Activated CD4-positive, alpha-beta T cell treated with anti-CD3 and anti-CD28 coated beads for 36 hours (primary cell): ENCODE data around the gene PPP1R11. TPM values are rescaled to one million over a fixed set of nuclear protein-coding genes. Genes with fewer than 3 reads are reported as not detected.

Experiments
- ATAC-seq: fragments of 200-7000 bp; cut with Tn5 transposase; one replicate; pipeline ENCODE4 v1.10.0; 2021; ENCODE audit warnings: mild to moderate bottlenecking, moderate library complexity
- CTCF ChIA-PET: fragments of 350-600 bp; sonication (Branson Sonifier 250); formaldehyde crosslinking; loops from one replicate; lab custom pipeline; 2021; ENCODE audit warnings: antibody characterized with exemption; lab: Charles Lee
- POLR2A ChIA-PET: fragments of 350-600 bp; sonication (Branson Sonifier 250); formaldehyde crosslinking; loops from one replicate; lab custom pipeline; 2021; ENCODE audit warnings: antibody characterized with exemption, inconsistent platforms; lab: Charles Lee
- DNase-seq: peaks from one replicate; pipeline ENCODE4 v3.0.0-alpha.2; 2020
- H3K27ac Mint-ChIP-seq: one replicate; pipeline ENCODE4 v1.8.0; 2021; ENCODE audit warnings: mixed read lengths
- H3K27me3 Mint-ChIP-seq: one replicate; pipeline ENCODE4 v1.8.0; 2021; ENCODE audit warnings: mixed read lengths
- H3K36me3 Mint-ChIP-seq: one replicate; pipeline ENCODE4 v1.8.0; 2021; ENCODE audit warnings: low read depth, mixed read lengths
- H3K4me1 Mint-ChIP-seq: one replicate; pipeline ENCODE4 v1.8.0; 2021; ENCODE audit warnings: mixed read lengths
- H3K4me3 Mint-ChIP-seq: one replicate; pipeline ENCODE4 v1.8.0; 2021; ENCODE audit warnings: mild to moderate bottlenecking, moderate library complexity, mixed read lengths
- H3K9me3 Mint-ChIP-seq: one replicate; pipeline ENCODE4 v1.8.0; 2021; ENCODE audit warnings: low read depth, mixed read lengths
- intact Hi-C, 2 experiments: fragments of 100-400 bp; cut with DNase I in 1 of 2; cut with micrococcal nuclease in 1 of 2; formaldehyde crosslinking; loops; one replicate each; pipeline versions ENCODE4 v1.14.2 to v1.15.1; 2022 to 2024; cut with DNase I, micrococcal nuclease
- total RNA-seq, 2 experiments: library from RNA; stranded (reverse); gene quantifications; one replicate each; pipeline ENCODE4 v1.2.3, GENCODE V29; 2021

Gene PPP1R11
- total RNA-seq, 2 experiments from 2014 or later: 47.8 to 59.9 TPM

DNA sequence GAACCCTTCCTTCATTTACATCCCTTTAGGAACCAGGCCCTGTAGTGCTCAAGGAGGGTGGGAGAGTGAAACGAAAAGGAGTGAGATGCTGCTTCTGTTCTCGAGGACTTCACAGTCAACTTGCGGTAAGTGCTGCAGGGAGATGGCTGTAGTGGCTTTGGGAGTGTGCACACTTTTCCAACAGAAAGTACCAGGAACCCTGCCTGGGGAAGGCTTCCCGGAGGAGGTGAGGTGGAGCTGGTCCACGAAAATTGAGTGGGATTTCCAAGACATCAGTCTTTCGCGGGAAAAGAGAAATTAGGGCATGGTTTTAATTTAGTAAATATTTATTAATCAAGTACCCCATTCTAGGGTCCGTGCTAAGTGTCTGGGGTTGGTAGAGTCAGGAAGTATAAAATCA lies 33.2 kb downstream of the PPP1R11 start:
- intact Hi-C loops: loop anchor here (5.0 kb wide), 2 partner anchors 38 to 227 kb away; partner anchors contain the start of genes POLR1H (in 1 of the 2) and TRIM39 (in 1 of the 2)

DNA sequence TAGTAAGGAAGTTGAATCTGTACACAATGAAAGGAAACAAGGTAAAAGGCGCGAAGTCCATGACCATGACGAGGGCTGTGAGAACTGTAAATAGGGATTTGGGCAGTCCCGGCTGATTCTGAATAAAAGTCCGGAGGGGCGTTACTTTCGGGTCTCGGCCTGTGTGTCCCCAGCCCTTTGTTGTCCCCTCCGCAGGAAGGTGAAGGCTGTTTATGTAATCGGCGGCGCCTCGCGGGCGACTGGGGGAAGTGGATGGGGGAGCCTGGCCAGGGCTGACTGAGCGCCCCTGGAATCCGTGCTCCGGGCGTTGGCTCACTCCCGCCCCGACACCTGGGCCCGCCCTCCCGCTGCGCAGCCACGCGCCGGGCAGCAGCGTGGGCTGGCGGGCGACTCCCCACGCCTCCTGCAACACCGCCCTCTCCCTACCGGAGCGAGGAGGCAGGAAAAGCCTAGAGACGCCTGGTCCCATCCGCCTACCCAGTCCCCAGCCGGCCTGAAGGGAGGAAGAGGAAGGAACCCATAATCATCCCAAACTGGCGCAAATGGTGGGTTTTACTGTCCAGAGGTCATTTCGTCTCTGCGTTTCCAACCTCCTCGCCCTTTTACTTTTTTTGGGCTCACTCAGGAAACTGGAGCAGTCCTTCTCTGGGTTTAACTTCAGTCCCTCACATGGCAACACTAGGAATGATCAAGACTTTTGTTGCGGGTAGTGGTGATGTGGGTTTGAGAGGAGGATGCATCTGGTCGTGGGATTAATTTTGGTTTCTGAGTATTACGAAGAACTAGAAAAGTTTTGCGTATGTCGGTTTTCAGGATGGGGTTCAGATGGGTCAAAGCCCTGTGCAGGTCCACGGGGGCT lies 33.8 kb downstream of the PPP1R11 start:
- no peak for ATAC-seq
- Mint-ChIP-seq H3K27ac (no peak overlapping the region), H3K27me3 (peaks cover 46% of the 10 kb centered on the region), H3K36me3 (no peaks in the 10 kb centered on the region), H3K9me3 (no peaks in the 10 kb centered on the region), H3K4me1 (peaks cover 45% of the 10 kb centered on the region), H3K4me3 (peak overlapping the region; percentile 61)
- POLR2A ChIA-PET: no interaction called here
- peak; percentile 36 for DNase-seq
- intact Hi-C loops: loop anchor here (5.0 kb wide), 2 partner anchors 39 to 226 kb away; partner anchors contain the start of genes POLR1H (in 1 of the 2) and TRIM39 (in 1 of the 2)
- CTCF ChIA-PET: interaction anchor here (0.7 to 9.5 kb wide), 12 partner anchors 24 to 447 kb away, joined by 3 to 244 read pairs (median 5); partner anchors contain the start of gene POLR1H

More for the DNA sequence above, 33.2 kb downstream of the PPP1R11 start:
- Mint-ChIP-seq H3K4me1 (peaks cover 45% of the 10 kb centered on the region), H3K9me3 (no peaks in the 10 kb centered on the region), H3K27ac (no peak overlapping the region), H3K27me3 (peaks cover 50% of the 10 kb centered on the region), H3K36me3 (no peaks in the 10 kb centered on the region), H3K4me3 (peak overlapping the region; percentile 44)
- no peak for ATAC-seq
- ChIA-PET CTCF (interaction anchor here (0.7 to 1.6 kb wide), 2 partner anchors 31 to 71 kb away, joined by 3 to 5 read pairs; no protein-coding TSS in a partner anchor), POLR2A (no interaction called here)
- no peak for DNase-seq

DNA sequence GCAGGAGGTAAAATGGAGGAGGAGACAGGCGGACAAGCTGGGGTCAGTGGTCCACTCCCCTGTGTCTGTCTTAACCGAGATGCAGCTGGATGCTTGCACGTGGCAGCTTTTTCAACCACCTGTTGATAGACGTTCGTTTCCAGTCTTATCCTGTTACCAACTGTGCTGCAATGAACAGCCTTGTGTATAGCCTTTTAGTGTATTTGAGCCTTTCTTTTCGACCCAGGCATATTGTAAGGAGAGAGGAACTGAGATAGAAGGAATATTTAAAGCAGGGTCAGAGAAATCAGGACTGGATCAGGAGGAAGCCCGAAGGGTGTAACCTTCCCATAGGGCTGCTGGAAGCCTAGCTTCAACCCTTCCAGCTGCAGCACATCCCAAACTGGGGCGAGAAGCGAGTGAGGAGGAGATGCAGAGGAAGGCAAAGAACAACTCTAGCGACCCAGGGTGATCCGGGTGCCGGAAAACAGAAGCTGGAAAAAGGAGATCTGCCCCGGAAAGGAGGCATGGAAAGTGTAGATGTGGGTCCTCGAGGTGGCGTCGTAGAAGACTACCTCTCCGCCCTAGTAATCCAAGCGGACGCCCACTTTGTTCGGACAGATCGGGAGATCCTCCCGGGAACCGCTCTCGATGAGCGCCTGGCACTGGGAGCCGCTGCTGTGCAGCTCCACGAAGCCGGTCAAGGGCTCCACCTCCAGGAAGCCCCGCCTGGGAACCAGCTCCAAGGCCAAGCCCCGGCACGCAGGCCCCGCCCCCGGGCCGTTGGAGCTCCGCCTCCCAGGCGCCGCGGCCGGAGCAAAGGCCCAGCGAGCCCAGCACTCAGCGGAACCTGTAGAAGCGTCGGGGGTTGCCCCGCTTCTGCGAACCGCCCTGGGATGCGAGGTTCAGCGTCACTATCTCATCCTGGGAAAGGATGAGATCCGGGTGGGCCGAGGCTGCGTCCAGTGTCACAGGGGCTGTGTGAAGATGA lies 34.7 kb downstream of the PPP1R11 start:
- peaks cover 45% of the 10 kb centered on the region for H3K4me1 Mint-ChIP-seq
- H3K27me3 Mint-ChIP-seq: peaks cover 46% of the 10 kb centered on the region
- H3K36me3 Mint-ChIP-seq: no peaks in the 10 kb centered on the region
- no peaks in the 10 kb centered on the region for H3K9me3 Mint-ChIP-seq
- POLR2A ChIA-PET: interaction anchor here (0.8 to 0.9 kb wide), 2 partner anchors 40 to 137 kb away, joined by 3 read pairs; partner anchors contain the start of gene POLR1H
- intact Hi-C loops: loop anchor here (1.0 to 5.0 kb wide), 3 partner anchors 39 to 226 kb away; partner anchors contain the start of genes POLR1H (in 2 of the 2) and TRIM39 (in 1 of the 2)
- peak overlapping the region; percentile 13 for H3K27ac Mint-ChIP-seq
- CTCF ChIA-PET: interaction anchor here (0.7 to 9.5 kb wide), 13 partner anchors 10 to 448 kb away, joined by 3 to 244 read pairs (median 4); partner anchors contain the start of gene POLR1H
- DNase-seq (peak; percentile 81), ATAC-seq (peak; percentile 68)
- peak overlapping the region; percentile 61 for H3K4me3 Mint-ChIP-seq

DNA sequence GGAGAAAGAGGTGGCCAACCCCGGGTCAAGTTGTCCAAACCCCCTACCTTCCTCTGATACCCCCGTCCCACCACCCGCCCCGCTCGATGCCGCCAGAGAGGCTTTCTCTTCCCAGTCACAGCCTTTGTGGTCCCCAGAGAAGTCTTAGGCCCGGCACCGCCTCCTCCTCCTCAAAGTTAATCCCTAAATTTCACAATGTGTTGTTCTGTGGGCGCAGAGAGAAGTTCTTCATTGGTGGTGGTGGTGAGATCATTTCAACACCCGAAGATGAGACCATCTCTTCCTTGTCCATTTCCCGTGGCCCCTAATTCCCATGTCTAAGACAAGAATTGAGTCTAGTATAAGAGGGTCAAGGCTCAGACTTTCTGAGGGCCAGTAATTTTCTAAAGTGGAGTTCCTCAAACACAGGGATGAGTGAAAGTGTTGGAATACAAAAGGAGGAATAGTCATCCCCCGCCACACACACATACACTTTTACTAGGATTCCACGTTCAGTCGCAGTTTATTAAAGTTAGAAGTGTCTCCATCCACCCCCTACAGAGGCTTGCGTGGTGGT lies 35.5 kb downstream of the PPP1R11 start:
- Mint-ChIP-seq H3K4me3 (peak overlapping the region; percentile 73), H3K9me3 (no peaks in the 10 kb centered on the region), H3K27me3 (peaks cover 44% of the 10 kb centered on the region), H3K4me1 (peaks cover 41% of the 10 kb centered on the region), H3K27ac (peak overlapping the region; percentile 20), H3K36me3 (no peaks in the 10 kb centered on the region)
- peak; percentile 21 for ATAC-seq
- POLR2A ChIA-PET: interaction anchor here (0.9 kb wide), 1 partner anchor 138 kb away, joined by 3 read pairs; no protein-coding TSS in a partner anchor
- intact Hi-C loops: loop anchor here (1.0 to 5.0 kb wide), 3 partner anchors 40 to 225 kb away; partner anchors contain the start of genes POLR1H (in 2 of the 2) and TRIM39 (in 1 of the 2)
- CTCF ChIA-PET: interaction anchor here (0.7 to 9.5 kb wide), 21 partner anchors 8 to 364 kb away, joined by 3 to 244 read pairs (median 6); partner anchors contain the start of gene POLR1H
- DNase-seq: peak; percentile 17

DNA sequence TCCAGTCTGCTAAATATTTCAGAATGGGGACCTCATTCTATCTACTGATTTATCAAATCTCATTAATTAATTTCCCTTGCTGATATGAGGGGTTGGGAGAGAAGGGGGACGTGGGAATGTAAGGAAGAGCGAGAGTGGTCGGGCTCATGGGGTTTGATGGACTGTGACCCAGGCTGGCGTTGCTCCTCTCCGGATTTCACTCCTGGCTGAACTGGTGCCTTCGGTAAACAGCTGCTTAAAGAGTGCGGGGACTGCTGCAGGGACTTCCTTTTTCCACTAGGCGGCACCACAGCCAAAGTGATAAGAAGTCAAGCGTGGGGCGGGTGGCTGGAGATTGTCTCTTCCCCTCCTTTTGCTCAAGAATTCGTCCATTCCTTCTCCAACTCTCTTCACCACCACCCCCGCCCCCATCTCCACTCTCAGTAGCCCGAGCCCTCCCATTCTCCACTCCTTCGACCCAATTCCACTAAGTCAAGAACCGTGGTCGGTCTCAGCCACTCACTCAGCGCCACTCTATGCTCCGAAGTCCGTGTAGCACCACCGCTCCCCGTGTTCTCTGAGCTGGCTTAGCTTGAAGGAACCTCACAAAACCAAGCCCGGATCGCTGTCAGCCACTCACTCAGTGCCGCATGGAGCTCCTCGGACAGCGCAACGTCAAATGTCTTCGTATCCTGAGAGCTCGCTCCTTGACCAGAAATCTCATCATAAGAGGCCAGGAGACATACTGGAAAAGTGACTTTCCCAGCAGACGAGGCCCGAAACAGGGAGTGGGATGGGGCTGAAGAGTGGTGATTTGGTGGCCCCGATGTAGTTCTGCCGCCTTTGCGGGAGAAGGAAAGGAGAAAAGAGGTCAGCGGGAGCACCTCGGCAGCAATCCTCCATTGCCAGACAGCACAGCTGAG lies 36.2 kb downstream of the PPP1R11 start:
- POLR2A ChIA-PET: interaction anchor here (0.6 kb wide), 2 partner anchors 29 to 39 kb away, joined by 3 to 4 read pairs; no protein-coding TSS in a partner anchor
- CTCF ChIA-PET: interaction anchor here (0.6 to 9.5 kb wide), 25 partner anchors 9 to 395 kb away, joined by 3 to 244 read pairs (median 4); partner anchors contain the start of genes POLR1H and TRIM40

DNA sequence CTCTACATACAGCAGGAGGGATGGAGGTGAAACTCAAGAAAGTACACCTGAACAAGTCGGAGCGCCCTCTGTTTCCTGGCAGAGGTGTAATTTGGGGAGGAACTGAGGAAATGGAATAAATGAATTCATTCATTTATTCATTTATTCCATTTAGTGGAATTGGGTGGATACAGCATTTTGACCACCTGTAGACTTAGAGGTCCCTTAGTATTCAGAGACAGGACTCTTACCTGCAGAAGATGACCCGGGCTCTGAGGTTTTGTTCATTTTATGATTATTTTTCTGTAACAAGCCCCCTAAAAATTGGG lies 36.8 kb downstream of the PPP1R11 start:
- no peak for ATAC-seq
- Mint-ChIP-seq H3K4me3 (peak overlapping the region; percentile 73), H3K9me3 (no peaks in the 10 kb centered on the region), H3K36me3 (no peaks in the 10 kb centered on the region), H3K4me1 (peaks cover 32% of the 10 kb centered on the region), H3K27me3 (peaks cover 45% of the 10 kb centered on the region), H3K27ac (no peak overlapping the region)
- DNase-seq: no peak
- ChIA-PET POLR2A (no interaction called here), CTCF (interaction anchor here (0.6 to 9.5 kb wide), 24 partner anchors 10 to 396 kb away, joined by 3 to 244 read pairs (median 5); partner anchors contain the start of genes POLR1H and TRIM40)
- intact Hi-C loops: loop anchor here (1.0 to 5.0 kb wide), 6 partner anchors 27 to 223 kb away; partner anchors contain the start of genes POLR1H (in 1 of the 2), PPP1R11 (in 1 of the 2), TRIM26 (in 1 of the 2) and TRIM39 (in 1 of the 2)

More for the DNA sequence above, 36.2 kb downstream of the PPP1R11 start:
- peak; percentile 90 for DNase-seq
- intact Hi-C loops: loop anchor here (1.0 to 5.0 kb wide), 7 partner anchors 28 to 224 kb away; partner anchors contain the start of genes POLR1H (in 2 of the 2), PPP1R11 (in 1 of the 2), TRIM26 (in 1 of the 2) and TRIM39 (in 1 of the 2)
- H3K4me3 Mint-ChIP-seq: peak overlapping the region; percentile 73
- no peaks in the 10 kb centered on the region for H3K36me3 Mint-ChIP-seq
- H3K27ac Mint-ChIP-seq: peak overlapping the region; percentile 65
- peaks cover 36% of the 10 kb centered on the region for H3K4me1 Mint-ChIP-seq
- peak; percentile 79 for ATAC-seq
- H3K27me3 Mint-ChIP-seq: peaks cover 47% of the 10 kb centered on the region
- H3K9me3 Mint-ChIP-seq: no peaks in the 10 kb centered on the region

DNA sequence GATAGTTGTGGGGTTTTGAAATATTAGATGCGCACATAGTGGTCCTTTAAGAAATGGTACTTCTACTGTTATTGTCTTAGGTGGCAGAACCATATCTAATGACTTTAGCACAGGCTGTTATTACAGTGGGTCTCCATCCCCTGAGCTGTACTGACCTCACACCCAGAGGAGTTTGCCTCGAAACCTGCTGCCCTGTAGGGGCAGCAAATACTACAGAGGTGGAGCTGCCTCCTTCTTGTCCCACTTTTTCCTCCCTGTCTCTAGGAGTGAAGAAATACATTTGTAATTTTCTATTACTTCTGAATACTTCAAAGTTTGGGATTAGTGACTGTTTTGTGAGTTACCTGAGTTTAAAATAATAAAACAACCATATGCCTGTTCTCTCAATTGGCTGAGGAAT lies 37.7 kb downstream of the PPP1R11 start:
- Mint-ChIP-seq H3K9me3 (no peaks in the 10 kb centered on the region), H3K4me1 (peaks cover 32% of the 10 kb centered on the region), H3K36me3 (no peaks in the 10 kb centered on the region), H3K4me3 (no peak overlapping the region), H3K27me3 (peaks cover 38% of the 10 kb centered on the region), H3K27ac (no peak overlapping the region)
- ATAC-seq (no peak), DNase-seq (no peak)
- POLR2A ChIA-PET: no interaction called here
- intact Hi-C loops: loop anchor here (5.0 kb wide), 2 partner anchors 42 to 223 kb away; partner anchors contain the start of genes POLR1H (in 1 of the 2) and TRIM39 (in 1 of the 2)
- CTCF ChIA-PET: interaction anchor here (0.6 to 9.5 kb wide), 12 partner anchors 11 to 471 kb away, joined by 3 to 244 read pairs (median 6); partner anchors contain the start of genes POLR1H and TRIM40

DNA sequence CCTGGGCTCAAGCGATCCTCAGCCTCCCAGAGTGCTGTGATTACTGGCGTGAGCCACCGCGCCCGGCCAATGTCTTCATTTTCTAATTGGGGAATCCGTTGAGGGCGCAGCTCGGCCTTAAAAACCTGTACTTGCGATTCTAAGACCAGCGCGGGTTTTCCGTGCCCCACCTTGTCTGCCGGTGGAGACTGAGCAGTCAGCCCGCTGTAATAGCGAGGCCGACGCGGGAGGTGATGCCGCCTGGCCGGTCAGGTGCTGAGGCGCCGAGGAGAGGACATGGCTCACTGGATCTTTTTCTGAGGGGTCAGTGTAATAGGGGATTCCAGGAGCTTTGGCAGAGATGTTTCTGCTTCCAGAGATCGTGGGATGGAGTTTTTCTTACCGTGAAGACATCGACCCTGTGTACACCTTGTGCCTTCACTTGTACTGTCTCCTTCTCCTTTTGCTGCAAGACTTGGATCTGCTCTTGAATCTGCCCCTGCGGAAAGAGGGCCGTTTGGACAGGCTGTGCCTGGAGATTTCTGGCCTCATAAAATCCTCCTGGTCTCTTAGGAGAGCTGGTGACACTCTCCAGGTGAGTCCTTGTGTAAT lies 44.4 kb downstream of the PPP1R11 start:
- ChIA-PET POLR2A (no interaction called here), CTCF (interaction anchor here (0.6 to 1.1 kb wide), 3 partner anchors 9 to 96 kb away, joined by 3 read pairs; no protein-coding TSS in a partner anchor)
- intact Hi-C loops: no loop called here
- Mint-ChIP-seq H3K36me3 (no peaks in the 10 kb centered on the region), H3K9me3 (no peaks in the 10 kb centered on the region), H3K27me3 (peaks cover 35% of the 10 kb centered on the region), H3K4me3 (no peak overlapping the region), H3K4me1 (peaks cover 12% of the 10 kb centered on the region), H3K27ac (no peak overlapping the region)
- DNase-seq (no peak), ATAC-seq (no peak)
